PC-3 (cell line): ENCODE measurements around the gene ELK1.

Experiments
- EZH2 ChIP-seq: fragments of 300-600 bp; sonication (generic); IDR thresholded peaks from one replicate; pipeline ENCODE4 v1.6.1; 2017; ENCODE audit warnings: antibody characterized with exemption, mild to moderate bottlenecking, low read length; ENCODE audit not compliant: unreplicated experiment
- TF ChIP-seq, protein P1 (sequence below): fragments of 300-600 bp; sonication (generic); conservative IDR thresholded peaks from 2 replicates; pipeline ENCODE4 v1.5.1; 2017; ENCODE audit warnings: antibody characterized with exemption, low read depth, mild to moderate bottlenecking, low read length

DNA sequence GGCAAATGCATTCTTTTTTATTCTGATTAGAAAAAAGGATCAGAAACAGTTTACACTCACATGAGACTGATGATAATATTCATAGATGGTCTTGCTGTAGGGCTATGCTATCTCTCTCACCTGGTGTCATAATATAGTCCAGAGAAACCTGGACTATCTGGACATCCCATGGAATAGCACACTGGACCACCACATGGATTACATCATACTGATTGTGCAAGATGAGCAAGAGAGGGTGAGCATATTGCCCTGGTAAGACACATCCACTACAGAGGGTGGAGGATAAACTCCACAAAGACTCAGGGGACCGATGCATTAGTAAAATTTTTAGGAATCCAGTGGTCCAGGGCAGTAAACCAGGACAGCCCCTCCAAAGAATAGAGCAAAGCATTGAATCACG lies 38.9 kb downstream of the ELK1 start:
- TF ChIP-seq, protein P1, sequence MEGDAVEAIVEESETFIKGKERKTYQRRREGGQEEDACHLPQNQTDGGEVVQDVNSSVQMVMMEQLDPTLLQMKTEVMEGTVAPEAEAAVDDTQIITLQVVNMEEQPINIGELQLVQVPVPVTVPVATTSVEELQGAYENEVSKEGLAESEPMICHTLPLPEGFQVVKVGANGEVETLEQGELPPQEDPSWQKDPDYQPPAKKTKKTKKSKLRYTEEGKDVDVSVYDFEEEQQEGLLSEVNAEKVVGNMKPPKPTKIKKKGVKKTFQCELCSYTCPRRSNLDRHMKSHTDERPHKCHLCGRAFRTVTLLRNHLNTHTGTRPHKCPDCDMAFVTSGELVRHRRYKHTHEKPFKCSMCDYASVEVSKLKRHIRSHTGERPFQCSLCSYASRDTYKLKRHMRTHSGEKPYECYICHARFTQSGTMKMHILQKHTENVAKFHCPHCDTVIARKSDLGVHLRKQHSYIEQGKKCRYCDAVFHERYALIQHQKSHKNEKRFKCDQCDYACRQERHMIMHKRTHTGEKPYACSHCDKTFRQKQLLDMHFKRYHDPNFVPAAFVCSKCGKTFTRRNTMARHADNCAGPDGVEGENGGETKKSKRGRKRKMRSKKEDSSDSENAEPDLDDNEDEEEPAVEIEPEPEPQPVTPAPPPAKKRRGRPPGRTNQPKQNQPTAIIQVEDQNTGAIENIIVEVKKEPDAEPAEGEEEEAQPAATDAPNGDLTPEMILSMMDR = no peak
- TF ChIP-seq EZH2 = no peak
